AG09319 (cell line): ENCODE measurements around the gene HERC5.

Experiments
- DNase-seq: peaks from one replicate; pipeline ENCODE4 v3.0.0-alpha.2; 2010; ENCODE audit warnings: low read depth; ENCODE audit errors: extremely low read depth
- TF ChIP-seq, protein P1 (sequence below): IDR thresholded peaks from 2 replicates; pipeline ENCODE4 v1.5.1; 2011; ENCODE audit warnings: low read depth, mild to moderate bottlenecking, inconsistent platforms, low read length, moderate library complexity

Gene HERC5

GRCh38 chr4:88523325-88524129, 66.6 kb downstream of the HERC5 start, which contains the start of gene PYURF:
Gene PYURF, minus strand, starts transcription at chr4:88523776. Its CDS starts 76 bp downstream, at chr4:88523700.
- TF ChIP-seq, protein P1, sequence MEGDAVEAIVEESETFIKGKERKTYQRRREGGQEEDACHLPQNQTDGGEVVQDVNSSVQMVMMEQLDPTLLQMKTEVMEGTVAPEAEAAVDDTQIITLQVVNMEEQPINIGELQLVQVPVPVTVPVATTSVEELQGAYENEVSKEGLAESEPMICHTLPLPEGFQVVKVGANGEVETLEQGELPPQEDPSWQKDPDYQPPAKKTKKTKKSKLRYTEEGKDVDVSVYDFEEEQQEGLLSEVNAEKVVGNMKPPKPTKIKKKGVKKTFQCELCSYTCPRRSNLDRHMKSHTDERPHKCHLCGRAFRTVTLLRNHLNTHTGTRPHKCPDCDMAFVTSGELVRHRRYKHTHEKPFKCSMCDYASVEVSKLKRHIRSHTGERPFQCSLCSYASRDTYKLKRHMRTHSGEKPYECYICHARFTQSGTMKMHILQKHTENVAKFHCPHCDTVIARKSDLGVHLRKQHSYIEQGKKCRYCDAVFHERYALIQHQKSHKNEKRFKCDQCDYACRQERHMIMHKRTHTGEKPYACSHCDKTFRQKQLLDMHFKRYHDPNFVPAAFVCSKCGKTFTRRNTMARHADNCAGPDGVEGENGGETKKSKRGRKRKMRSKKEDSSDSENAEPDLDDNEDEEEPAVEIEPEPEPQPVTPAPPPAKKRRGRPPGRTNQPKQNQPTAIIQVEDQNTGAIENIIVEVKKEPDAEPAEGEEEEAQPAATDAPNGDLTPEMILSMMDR, result no peak
- peak; percentile 84 for DNase-seq

GRCh38 chr4:88524171-88524570, 67.3 kb downstream of the HERC5 start:
- TF ChIP-seq, protein P1, result no peak
- DNase-seq, result no peak

DNA sequence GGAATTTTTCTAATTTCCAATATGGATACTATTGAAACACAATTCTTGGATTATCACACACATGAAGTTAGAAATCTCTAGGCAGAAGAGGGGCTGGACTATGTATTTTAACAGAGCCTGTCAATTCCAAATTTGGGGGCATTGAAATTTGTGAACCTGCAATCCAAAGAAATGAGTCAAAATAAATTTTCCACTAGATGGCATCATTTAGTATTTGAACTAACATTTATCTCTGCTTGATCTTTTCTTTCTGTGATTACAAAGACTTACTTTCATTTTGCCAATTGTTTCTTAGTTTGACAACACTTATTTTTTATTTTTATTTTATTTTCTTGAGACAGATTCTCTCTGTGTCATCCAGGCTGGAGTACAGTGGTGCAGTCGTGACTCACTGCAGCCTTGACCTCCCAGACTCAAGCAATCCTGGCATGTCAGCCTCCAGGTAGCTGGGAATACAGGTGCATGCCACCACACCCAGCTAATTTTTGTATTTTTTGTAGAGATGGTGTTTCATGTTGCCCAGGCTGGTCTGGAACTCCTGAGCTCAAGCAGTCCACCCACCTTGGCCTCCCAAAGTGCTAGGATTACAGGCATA, 69.4 kb downstream of the HERC5 start:
- TF ChIP-seq, protein P1, result peak; percentile 5
- no peak for DNase-seq

- TF ChIP-seq, protein P1, result no peak
- no peak for DNase-seq
These were observed 70.9 kb downstream of the HERC5 start for GRCh38 chr4:88527787-88528186.

DNA sequence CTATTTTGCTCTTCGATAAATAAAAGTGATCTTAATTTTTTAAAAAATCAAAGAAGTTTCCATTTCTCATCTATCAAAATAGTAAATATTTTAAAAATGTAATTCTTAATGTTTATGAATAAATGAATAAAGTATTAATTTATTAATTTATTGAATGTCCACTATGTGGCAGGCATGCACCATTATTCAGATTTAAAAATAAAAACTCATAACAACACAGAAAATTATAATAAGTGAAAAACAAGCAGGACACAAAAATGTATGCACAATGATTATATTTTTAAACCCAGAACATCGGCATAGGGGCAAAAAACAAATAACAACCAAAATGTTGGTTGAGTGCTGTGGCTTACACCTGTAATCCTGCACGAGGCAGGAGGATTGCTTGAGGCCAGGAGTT, 71.9 kb downstream of the HERC5 start:
- DNase-seq, result no peak
- TF ChIP-seq, protein P1, result no peak

DNA sequence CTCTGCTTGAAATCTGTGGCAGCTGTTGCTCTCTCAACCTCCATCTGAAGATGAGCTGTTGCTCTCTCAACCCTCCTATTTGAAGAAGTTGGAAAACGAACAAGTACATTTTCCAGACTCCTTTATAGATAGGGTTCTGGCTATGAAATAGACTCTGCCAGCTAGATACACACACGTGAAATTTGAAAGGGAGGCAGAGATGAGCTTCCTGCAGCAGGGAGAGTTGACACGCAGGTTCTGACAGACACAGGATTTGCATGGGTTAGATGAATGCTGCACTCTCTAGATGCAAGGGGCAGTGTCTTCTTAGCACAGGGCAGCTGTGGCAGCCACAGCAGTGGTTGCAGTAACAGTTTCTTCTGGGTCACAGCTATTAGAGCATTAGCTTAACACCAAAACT, 74.6 kb downstream of the HERC5 start:
- DNase-seq, result no peak
- TF ChIP-seq, protein P1, result no peak

DNA sequence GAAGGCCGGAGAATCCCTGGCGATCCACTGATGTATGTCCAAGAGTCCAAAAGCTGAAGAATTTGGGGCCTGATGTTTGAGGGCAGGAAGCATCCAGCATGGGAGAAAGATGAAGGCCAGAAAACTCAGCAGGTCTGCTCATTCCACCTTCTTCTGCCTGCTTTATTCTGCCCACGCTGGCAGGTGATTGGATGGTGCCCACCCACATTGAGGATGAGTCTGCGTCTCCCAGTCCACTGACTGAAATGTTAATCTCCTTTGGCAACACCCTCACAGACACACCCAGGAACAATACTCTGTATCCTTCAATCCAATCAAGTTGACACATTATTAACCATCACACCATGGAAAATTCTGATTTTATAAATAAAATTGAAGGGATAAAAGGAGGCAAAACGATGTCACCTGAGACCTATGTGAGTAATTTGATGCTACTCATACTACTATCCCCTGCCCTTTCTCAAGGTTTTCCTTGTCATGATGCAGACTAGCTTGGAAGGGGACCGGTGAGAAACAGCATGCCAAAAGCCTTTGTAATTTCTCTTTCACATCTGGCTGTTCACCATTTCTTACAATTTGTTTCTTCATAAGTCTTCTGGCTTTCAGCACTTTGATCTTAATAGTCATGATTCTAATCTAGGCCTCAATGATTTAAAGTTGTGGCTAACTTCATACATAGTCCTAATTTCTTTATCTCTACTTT, 76.3 kb downstream of the HERC5 start:
- DNase-seq, result no peak
- TF ChIP-seq, protein P1, result no peak
